Stimulated activated CD8-positive, alpha-beta memory T cell treated with anti-CD3 and anti-CD28 coated beads, Interleukin-7, amount 100 ng/mL, for 48 hours (primary cell): ENCODE data around the gene DLEC1.
"Not testable (repeated sequence)": the region's sequence is repeated elsewhere in the genome, so short reads cannot be mapped to it uniquely, and the experiment has no call there.

Experiments
- DNase-seq, 2 donors: peaks; one replicate each; pipeline ENCODE4 v3.0.0-alpha.2; 2020; ENCODE audit warnings: low read depth in 1 of 2; ENCODE audit errors: extremely low read depth in 1 of 2

Gene DLEC1

DNA sequence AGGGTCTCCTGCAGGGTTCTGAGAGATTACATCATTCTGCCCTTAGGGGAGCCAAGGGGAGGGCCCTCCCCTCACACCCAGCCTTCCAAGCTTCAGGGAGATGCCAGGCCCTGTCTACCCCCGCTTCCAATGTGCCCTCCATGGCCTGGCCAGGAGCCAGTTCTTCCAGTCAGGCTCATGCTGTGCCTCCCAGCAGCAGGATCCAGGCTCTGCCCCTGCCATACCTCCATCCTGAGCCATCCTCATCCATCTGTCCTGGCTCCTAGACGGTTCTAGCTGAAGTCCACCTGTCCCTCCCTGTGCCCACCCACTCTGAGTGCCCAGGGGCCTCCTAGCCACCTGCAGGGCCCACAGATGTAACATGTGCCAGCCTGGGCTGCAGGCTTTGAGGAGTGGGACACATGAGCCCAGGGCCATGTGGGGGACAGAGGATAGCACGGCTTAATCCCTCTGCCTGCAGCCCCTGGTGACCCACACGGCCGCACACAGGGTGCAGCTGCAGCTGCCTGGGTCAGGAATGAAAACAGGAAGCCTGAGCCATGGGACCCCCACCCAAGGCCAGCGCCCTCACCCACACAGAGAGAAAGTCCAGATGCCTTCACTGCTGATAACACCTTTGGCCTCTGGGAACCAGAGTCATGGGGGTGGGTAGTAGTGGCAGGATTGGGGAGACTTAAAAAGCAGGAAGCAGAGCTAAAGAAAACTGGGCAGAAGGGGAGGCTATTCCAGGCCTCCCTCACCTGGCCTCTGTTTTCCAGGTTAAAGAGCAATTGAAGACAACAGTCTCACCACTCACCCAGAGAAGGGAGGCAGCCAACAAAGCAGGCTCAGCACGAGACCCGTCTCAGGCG lies 21.3 kb upstream of the DLEC1 start:
- DNase-seq, result no peak

DNA sequence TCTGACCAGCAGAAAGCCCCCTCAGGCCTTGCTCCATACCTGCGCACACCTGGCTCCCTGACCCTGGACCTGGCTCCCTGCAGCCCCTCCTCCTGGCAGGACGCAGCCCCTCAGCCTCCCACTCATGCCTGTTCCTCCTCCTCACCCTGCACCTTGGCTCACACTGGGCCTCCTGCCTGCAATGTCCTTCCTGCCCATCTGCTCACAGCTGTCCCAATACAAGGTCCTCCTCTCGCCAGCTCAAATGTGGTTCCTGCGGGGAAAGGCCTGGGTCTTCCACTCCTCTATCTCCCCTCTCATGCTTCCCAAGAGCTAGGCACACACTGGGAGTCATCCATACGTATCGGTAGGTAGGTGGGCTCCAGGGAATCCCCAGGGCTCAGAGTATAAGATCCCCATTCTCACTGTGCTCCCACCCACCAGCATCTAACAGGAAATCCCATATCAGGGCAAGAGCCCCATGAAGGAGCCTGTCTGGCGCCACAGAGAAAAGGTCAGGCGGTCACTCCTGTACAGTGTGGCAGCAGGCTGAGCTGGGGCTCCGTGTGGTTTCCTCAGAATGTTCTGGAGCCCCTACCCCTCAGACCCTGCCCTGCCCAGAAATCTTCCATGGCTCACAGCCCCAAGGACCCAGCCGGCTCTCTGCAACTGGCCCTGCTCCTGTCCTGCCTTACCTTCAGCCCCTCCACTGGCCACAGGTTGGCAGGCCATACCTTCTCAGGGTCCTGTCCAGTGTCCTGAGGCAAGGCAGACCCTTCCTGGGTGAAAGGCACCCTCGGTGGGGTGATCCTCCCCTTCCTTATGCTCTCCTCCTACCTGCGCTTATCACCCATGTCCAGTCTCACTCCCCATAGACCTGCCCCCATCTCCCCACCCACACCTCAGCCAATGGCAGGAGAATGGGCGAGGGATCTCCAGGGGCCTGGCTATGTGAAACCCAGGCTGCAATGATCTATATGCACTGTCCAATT lies 20.4 kb upstream of the DLEC1 start:
- no peak for DNase-seq

GRCh38 chr3:38019658-38020341 lies 19.2 kb upstream of the DLEC1 start:
- DNase-seq, result no peak

- no peak for DNase-seq
Measured at GRCh38 chr3:38020342-38020726, 18.7 kb upstream of the DLEC1 start.

GRCh38 chr3:38021196-38021595 lies 17.8 kb upstream of the DLEC1 start:
- DNase-seq, result no peak

GRCh38 chr3:38022301-38022700 lies 16.7 kb upstream of the DLEC1 start:
- no peak for DNase-seq

GRCh38 chr3:38022896-38023709 lies 15.9 kb upstream of the DLEC1 start:
- no peak for DNase-seq

DNA sequence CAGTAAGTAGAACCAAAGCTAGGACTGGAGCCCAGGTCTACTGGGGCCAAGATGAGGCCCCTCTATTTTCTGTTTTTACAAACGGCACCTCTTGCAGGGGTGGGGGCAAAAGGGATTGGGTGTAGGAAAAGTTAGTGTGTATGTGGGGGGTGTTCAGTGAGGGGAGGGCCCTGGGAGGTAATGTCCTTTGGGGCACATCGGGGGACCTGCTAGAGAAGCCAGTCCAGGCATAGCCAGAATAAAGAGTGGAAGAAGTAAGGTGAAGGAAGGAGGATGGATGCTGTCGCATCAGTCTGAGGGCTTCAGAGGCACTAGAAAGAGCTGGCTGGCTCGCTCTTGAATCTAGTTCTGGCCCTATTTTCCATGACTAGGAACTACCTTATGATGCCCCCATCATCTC lies 12.2 kb upstream of the DLEC1 start:
- DNase-seq, result no peak

- no peak for DNase-seq
Measured at GRCh38 chr3:38027466-38028465, 11.2 kb upstream of the DLEC1 start.

- DNase-seq, result no peak
Measured at GRCh38 chr3:38028621-38029361, 10.2 kb upstream of the DLEC1 start.

DNA sequence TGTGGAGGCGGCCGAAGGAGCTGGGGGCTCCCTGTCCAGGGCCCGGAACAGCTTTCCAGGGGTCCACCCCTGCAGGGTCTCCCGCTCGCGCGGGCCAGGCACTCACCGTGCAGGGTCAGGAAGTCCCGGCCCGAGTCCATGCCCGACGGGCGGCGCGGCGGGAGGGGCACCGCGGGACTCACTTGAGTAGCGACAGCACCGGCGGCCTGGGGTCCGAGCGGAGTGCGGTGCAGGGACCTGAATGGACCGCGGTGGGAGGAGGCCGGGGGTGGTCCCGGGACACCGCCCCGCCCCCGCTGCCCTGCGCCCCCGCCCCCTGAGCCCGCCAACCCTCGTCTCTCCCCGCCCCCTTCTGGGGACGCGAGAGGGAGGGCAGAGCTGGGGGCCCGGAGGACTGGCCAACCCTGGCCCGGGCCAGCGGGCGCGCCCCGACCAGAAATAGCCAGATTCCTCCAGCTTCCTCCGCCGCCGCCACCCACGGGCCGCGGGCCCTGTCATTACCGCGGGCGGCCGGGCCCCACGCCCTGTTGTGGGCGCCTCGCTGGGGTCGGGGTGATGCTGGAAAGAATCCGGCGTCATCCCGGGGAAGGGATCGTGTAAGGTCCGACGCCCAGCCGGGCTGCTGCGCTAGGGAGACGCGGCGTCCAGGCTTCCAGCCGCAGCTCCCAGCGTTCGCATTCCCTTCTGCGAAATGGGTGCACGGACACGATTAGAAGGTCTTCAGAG lies 9.4 kb upstream of the DLEC1 start, which contains the start of gene PLCD1:
TSS of gene PLCD1 (minus strand) at position 243 of the 726 bp plus-strand sequence. CDS start at position 140, 103 bp downstream.
- DNase-seq, result no peak

DNA sequence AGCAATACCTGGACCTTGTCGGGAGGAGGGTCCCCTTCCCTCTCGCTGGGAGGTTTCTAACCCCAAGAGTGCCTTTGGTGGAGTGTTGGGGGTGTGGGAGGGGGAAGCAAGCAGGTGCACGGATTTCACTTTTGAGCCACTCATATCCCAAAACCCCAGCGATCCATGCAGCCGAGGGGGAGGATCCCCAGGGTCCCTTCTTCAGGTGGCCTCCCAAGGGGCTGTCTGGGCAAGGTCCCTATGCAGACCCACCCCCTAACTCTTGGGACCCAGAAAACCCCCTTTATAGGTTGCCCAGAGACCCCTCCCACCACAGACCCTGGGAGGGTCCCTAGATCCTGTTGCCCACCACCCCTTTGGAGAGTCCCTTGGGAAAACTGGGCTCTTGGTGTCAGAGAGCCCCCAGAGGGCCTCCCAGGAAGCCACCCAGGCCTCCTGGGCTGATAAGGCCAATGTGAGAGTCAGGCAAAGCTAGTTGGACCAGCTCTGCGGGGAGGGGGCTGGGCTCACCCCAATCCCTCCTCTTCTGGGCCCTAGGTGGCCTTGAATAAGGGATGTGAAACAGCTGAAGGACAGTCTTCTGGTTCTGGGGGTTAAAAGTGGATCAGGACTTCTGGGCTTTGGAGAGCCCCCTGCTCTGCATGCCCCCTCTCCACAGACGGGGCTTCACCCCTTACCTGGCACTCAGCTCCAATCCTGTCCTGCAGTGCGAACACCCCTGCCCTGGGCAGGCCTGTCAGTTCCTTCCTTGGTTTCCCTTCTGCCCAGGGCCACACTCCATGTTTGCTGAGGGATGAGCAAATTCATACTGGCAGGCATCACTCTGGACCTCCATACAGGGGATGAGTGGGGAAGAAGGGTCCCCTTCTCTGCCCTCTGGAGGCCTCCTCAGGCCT lies 8.6 kb upstream of the DLEC1 start:
- DNase-seq, result no peak

DNA sequence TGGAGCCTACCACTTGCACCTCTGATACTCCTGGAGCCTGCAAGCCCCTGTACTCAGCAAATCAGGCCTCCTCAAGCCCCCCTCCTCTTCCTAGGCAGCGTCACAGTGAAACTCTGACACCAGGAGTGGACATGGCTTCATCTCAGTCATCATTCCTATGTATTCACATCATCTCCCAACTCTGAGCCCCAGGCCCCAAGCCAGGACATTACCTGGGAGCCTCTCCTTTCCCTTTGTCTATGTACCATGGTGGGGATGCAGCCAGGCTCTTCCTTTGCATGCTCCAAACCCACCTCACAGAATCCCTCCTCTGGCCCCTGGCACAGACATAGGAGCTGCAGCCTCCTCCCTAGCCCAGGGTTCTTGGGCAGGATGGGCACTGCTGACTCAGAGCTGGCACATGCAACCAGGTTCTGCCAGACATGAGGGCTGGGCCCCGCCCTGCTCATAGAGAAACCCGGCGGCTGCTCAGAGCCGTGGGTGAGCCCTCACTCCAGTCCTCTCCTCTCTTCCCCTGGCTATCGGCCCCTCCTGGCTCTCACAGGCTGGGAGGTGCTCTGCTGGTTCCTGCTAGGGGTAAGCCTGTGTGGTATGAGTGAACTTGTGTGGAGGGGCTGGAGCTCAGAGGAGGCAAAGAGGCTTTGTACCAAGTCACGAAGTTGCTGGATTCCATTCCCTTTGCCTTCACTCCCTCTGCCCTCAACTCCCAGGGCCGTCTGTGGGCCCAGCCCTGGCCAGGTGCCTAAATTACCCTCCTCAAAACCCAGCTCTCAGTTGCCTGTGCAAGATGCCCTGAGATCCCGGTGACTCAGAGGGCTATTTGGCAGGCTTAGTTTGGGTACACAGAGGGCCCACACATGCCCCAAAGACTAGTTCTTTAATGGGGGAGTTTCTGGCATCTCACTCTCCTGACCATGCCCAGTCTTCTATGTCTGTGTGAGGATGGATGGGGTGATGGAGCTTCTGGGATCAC lies 7.7 kb upstream of the DLEC1 start:
- no peak for DNase-seq

GRCh38 chr3:38032328-38032865 lies 6.6 kb upstream of the DLEC1 start:
- DNase-seq, result no peak

GRCh38 chr3:38033586-38033985 lies 5.4 kb upstream of the DLEC1 start:
- DNase-seq, result not testable (repeated sequence)
